ENCODE data around the gene APOBEC4. TPM values are rescaled to one million over a fixed set of nuclear protein-coding genes. Genes with fewer than 3 reads are reported as not detected.
A peak's percentile ranks its signal among the peaks of the same experiment; 100 is the strongest.

APOBEC4 gene
- total RNA-seq, 2 experiments from 2014 or later = not detected

DNA sequence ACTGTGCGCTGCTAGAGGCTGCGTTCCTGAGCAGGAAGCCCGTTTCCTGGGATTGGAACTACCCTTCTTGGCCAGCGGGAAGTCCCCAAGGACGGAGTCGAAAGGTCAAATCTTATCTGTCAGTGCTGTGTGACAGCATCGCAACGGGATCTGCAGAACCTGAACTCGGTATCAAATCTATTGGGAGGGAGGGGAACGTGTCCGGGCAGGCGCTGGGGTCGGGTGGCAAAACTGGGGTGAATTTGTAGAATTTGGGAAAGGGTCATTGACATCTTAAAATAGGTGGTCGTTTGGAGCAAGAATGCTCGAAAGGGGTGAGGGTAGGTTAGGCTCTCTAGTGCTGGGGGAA, 16.8 kb downstream of the APOBEC4 start:
- H3K36me3 Mint-ChIP-seq (ENCODE audit: low read depth) = peaks cover 13% of the 10 kb centered on the region
- POLR2A ChIA-PET = no interaction called here
- H3K27ac Mint-ChIP-seq = peak overlapping the region; percentile 98
- CTCF ChIA-PET = interaction anchor here (0.9 to 4.2 kb wide), 3 partner anchors 19 to 279 kb away, joined by 3 to 33 read pairs (median 17); partner anchors contain the start of gene APOBEC4
- peak overlapping the region; percentile 89 for H3K4me3 Mint-ChIP-seq
- no peak for ATAC-seq
- TF ChIP-seq, protein P1, sequence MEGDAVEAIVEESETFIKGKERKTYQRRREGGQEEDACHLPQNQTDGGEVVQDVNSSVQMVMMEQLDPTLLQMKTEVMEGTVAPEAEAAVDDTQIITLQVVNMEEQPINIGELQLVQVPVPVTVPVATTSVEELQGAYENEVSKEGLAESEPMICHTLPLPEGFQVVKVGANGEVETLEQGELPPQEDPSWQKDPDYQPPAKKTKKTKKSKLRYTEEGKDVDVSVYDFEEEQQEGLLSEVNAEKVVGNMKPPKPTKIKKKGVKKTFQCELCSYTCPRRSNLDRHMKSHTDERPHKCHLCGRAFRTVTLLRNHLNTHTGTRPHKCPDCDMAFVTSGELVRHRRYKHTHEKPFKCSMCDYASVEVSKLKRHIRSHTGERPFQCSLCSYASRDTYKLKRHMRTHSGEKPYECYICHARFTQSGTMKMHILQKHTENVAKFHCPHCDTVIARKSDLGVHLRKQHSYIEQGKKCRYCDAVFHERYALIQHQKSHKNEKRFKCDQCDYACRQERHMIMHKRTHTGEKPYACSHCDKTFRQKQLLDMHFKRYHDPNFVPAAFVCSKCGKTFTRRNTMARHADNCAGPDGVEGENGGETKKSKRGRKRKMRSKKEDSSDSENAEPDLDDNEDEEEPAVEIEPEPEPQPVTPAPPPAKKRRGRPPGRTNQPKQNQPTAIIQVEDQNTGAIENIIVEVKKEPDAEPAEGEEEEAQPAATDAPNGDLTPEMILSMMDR (IDR thresholded peaks at IDR 0.05) = no peak
- DNase-seq = no peak
- H3K4me1 Mint-ChIP-seq (ENCODE audit: low read depth) = peaks cover 35% of the 10 kb centered on the region
- H3K27me3 Mint-ChIP-seq = no peaks in the 10 kb centered on the region
- intact Hi-C loops (cut with micrococcal nuclease) = no loop called here
- H3K9me3 Mint-ChIP-seq = no peaks in the 10 kb centered on the region

- DNase-seq (peak; percentile 95), ATAC-seq (peak; percentile 89)
- Mint-ChIP-seq H3K27me3 (no peaks in the 10 kb centered on the region), H3K9me3 (no peaks in the 10 kb centered on the region), H3K36me3 (ENCODE audit: low read depth) (peaks cover 16% of the 10 kb centered on the region), H3K4me1 (ENCODE audit: low read depth) (peaks cover 38% of the 10 kb centered on the region), H3K27ac (peak within 1 kb of the TSS; percentile 98), H3K4me3 (peak within 1 kb of the TSS; percentile 89)
- ChIA-PET POLR2A (interaction anchor here (2.0 kb wide), 1 partner anchor 165 kb away, joined by 9 read pairs; no protein-coding TSS in a partner anchor), CTCF (interaction anchor here (0.9 to 4.2 kb wide), 2 partner anchors 19 to 280 kb away, joined by 3 to 33 read pairs; partner anchors contain the start of gene APOBEC4)
- intact Hi-C loops (cut with micrococcal nuclease) = no loop called here
- TF ChIP-seq, protein P1 (IDR thresholded peaks at IDR 0.05) = no peak
Observed at GRCh38 chr1:183635606-183636333, 17.3 kb downstream of the APOBEC4 start, which contains the start of gene ARPC5. ARPC5 (minus strand) TSS chr1:183635783; CDS start chr1:183635659, 124 bp downstream.

DNA sequence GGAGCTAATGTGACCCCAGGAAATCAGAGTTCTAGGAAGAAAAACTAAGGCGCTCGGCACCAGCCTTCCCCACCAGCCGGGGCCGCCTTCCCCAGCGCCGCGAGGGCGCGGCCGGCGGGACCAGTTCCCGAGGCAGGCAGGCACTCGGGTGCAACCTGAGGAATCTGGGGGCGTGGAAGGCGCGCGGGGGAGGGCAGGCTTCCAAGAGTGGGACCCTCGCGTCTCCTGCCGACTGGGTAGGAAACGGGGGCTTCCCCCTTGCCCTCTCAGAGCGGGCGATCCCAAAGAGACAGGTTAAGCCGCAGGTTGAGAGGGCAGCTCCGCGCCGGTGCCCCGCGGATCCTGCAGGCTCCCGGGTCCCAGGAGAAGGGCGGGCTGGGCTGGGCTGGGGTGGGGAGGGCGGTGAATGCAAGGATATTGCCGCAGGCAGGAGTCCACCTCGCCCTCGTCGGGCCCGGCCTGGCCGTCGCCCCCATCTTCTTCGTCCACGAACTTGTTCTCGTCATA, 18.0 kb downstream of the APOBEC4 start:
- H3K4me3 Mint-ChIP-seq = peak overlapping the region; percentile 89
- CTCF ChIA-PET = interaction anchor here (0.9 to 4.2 kb wide), 6 partner anchors 12 to 280 kb away, joined by 3 to 33 read pairs (median 6); partner anchors contain the start of gene APOBEC4
- H3K27ac Mint-ChIP-seq = peak overlapping the region; percentile 98
- peaks cover 21% of the 10 kb centered on the region for H3K36me3 Mint-ChIP-seq (ENCODE audit: low read depth)
- peaks cover 44% of the 10 kb centered on the region for H3K4me1 Mint-ChIP-seq (ENCODE audit: low read depth)
- no peak for ATAC-seq
- peak; percentile 29 for DNase-seq
- no peaks in the 10 kb centered on the region for H3K9me3 Mint-ChIP-seq
- intact Hi-C loops (cut with micrococcal nuclease) = no loop called here
- TF ChIP-seq, protein P1 (IDR thresholded peaks at IDR 0.05) = no peak
- no peaks in the 10 kb centered on the region for H3K27me3 Mint-ChIP-seq
- POLR2A ChIA-PET = interaction anchor here (1.0 to 2.0 kb wide), 6 partner anchors 17 to 167 kb away, joined by 3 to 9 read pairs (median 4); no protein-coding TSS in a partner anchor

DNA sequence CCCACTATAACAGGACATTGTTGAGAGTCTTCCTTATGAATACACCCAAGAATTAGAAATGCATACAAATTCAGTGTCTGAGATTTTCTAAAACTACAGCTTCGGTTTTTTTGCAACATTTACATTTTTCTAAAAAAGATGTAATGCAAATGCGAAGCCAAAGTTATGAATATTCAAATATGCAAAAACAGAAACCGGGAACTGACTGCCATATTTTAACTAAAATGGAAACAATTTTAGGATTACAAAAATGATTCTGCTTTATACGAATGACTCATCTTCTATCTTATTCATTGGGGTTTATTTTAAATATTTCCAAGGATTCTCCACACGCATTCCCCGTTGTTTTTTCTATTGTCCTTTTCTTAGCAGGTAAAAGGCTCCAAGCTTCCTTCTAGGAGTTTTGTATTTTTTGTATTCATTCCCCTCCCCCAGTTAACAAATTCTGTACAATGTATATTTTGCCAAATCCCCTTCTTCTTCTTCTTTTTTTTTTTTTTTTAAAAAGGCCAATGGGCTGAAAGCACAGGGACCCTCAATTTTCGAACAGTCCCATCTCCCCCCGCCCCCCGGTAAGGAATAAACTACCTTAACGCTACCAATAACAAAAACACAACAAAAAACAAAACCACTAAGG, 18.6 kb downstream of the APOBEC4 start:
- TF ChIP-seq, protein P1 (IDR thresholded peaks at IDR 0.05) = no peak
- intact Hi-C loops (cut with micrococcal nuclease) = loop anchor here (5.0 kb wide), 1 partner anchor 162 kb away; the partner anchor contains the start of gene SMG7
- ATAC-seq = no peak
- H3K27me3 Mint-ChIP-seq = no peaks in the 10 kb centered on the region
- peak overlapping the region; percentile 89 for H3K4me3 Mint-ChIP-seq
- peaks cover 47% of the 10 kb centered on the region for H3K4me1 Mint-ChIP-seq (ENCODE audit: low read depth)
- H3K36me3 Mint-ChIP-seq (ENCODE audit: low read depth) = peaks cover 23% of the 10 kb centered on the region
- no peak for DNase-seq
- peak overlapping the region; percentile 94 for H3K27ac Mint-ChIP-seq
- CTCF ChIA-PET = interaction anchor here (0.7 to 4.2 kb wide), 19 partner anchors 9 to 323 kb away, joined by 3 to 33 read pairs (median 5); partner anchors contain the start of genes APOBEC4, NCF2 and SMG7
- POLR2A ChIA-PET = interaction anchor here (0.6 to 2.0 kb wide), 7 partner anchors 18 to 351 kb away, joined by 3 to 9 read pairs (median 3); no protein-coding TSS in a partner anchor
- no peaks in the 10 kb centered on the region for H3K9me3 Mint-ChIP-seq
